ENCODE results near the gene OXLD1.
A peak's percentile ranks its signal among the peaks of the same experiment; 100 is the strongest.
"Not testable (repeated sequence)": the region's sequence is repeated elsewhere in the genome, so short reads cannot be mapped to it uniquely, and the experiment has no call there.

The OXLD1 gene

DNA sequence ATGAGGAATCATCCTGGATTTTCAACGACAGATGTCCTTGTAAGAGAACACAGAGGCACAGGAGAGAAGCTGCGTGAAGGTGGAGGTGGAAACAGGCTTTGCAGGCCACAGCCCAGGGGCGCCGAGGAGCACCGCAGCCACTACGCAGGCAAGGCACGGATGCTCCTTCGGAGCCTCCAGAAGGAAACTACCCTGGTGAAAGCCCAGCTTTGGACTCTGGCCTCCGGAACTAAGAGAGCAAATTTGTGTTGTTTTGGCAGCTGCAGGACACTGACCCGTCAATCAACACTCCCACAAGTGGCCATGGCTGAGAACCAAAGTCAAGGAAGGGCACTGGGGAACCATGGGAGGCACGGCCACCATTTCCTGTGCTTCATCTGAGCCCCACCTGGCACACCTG lies 13.7 kb upstream of the OXLD1 start:
- no peak for TF ChIP-seq Cebpa-rat (IDR thresholded peaks at IDR 0.05)
- H3K36me3 ChIP-seq: peaks cover 2 to 42% (median 21%) of the 10 kb centered on the region in 11 experiments; a peak in 18 of 22 replicates
- no peaks in the 10 kb centered on the region for H3K9me3 ChIP-seq (replicated peaks in 1 of 11)

DNA sequence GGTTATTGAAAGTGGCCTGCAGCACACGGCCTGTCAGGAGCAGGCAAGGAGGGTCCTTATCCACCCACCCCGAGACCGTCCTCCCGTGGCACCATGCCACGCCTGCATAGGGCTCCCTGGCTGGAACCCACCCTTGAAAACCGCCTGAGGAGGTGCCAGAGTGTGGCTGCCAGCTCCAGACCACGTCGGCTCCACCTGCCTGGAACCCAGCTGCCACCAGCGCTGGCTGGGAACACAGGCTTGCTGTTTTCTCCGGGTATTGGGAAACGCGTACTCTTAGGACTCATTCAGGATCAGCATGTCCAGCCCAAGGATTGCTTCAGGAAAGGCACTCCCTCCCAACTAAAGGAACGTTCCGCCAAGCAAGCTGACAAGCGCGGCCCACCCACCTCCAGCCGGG lies 10.5 kb upstream of the OXLD1 start:
- H3K4me3 ChIP-seq: no peak overlapping the region
- peak overlapping the region in 9 of 11 experiments; percentile 20 to 77 (median 35); a peak in 12 of 22 replicates for H3K9ac ChIP-seq
- H3K27ac ChIP-seq: peak overlapping the region in 8 of 11 experiments; percentile 4 to 67 (median 44); a peak in 9 of 22 replicates
- peaks cover 0 to 92% (median 60%) of the 10 kb centered on the region in 11 experiments; a peak in 17 of 22 replicates for H4K20me1 ChIP-seq
- peaks cover 15 to 93% (median 70%) of the 10 kb centered on the region in 10 experiments for H3K4me1 ChIP-seq
- no peaks in the 10 kb centered on the region for H3K27me3 ChIP-seq
- no peak for TF ChIP-seq Cebpa-rat (IDR thresholded peaks at IDR 0.05)
- H3K4me2 ChIP-seq: peak overlapping the region; percentile 54 to 97 (median 67); a peak in 21 of 22 replicates
- H3K9me3 ChIP-seq (replicated peaks in 1 of 11): no peaks in the 10 kb centered on the region
- H3K36me3 ChIP-seq: peaks cover 35 to 69% (median 54%) of the 10 kb centered on the region in 11 experiments

More for the DNA sequence above, 13.7 kb upstream of the OXLD1 start:
- H3K4me1 ChIP-seq: peaks cover 32 to 80% (median 64%) of the 10 kb centered on the region in 10 experiments
- H3K4me2 ChIP-seq: peak overlapping the region in 5 of 11 experiments; percentile 86 to 99 (median 91); a peak in 9 of 22 replicates
- peak overlapping the region in 2 of 11 experiments; percentile 22 to 95; a peak in 2 of 22 replicates for H3K27ac ChIP-seq
- H4K20me1 ChIP-seq: peaks cover 8 to 82% (median 49%) of the 10 kb centered on the region in 11 experiments; a peak in 21 of 22 replicates
- no peaks in the 10 kb centered on the region for H3K27me3 ChIP-seq
- H3K9ac ChIP-seq: peak overlapping the region in 4 of 11 experiments; percentile 3 to 47 (median 22); a peak in 2 of 22 replicates
- H3K4me3 ChIP-seq: no peak overlapping the region

DNA sequence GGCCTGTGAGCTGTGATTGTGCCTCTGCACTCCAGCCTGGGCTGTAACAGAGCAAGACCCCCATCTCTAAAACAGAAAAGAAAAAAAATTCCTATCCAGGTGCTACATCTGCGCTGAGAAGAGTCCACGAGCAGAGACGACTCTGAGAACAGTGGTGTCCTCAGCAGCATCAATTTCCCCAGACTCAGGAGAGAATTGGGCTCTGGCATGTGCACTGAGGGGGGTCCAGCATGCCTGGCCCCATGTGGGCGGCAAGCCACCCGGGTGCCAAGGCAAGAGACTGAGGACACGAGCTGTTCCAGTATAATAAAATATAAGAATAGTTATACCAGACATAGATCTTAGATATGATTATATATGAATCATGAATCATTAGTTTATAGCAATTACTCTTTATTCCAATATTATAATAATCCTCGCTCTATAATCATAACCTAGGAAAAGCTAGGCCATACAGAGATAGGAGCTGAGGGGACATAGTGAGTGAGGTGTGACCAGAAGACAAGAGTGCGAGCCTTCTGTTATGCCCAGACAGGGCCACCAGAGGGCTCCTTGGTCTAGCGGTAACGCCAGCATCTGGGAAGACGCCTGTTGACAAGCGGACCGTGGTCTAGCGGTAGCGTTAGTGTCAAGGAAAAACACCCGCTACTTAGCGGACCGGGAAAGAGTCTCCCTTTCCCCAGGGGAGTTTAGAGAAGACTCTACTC lies 9.3 kb upstream of the OXLD1 start:
- H3K27me3 ChIP-seq; H3K9me3 ChIP-seq (replicated peaks in 1 of 11): not testable (repeated sequence)
- H3K9ac ChIP-seq: peak overlapping the region in 8 of 11 experiments; percentile 31 to 77 (median 58); a peak in 16 of 22 replicates
- peak overlapping the region in 8 of 11 experiments; percentile 10 to 66 (median 36); a peak in 9 of 22 replicates for H3K27ac ChIP-seq
- peaks cover 0 to 92% (median 59%) of the 10 kb centered on the region in 11 experiments; a peak in 17 of 22 replicates for H4K20me1 ChIP-seq
- H3K4me3 ChIP-seq: peak overlapping the region in 3 of 10 experiments; percentile 33 to 51 (median 39); a peak in 5 of 20 replicates
- H3K4me2 ChIP-seq: peak overlapping the region; percentile 54 to 97 (median 67)
- H3K36me3 ChIP-seq: peaks cover 47 to 69% (median 58%) of the 10 kb centered on the region in 11 experiments
- peaks cover 9 to 81% (median 59%) of the 10 kb centered on the region in 10 experiments for H3K4me1 ChIP-seq

DNA sequence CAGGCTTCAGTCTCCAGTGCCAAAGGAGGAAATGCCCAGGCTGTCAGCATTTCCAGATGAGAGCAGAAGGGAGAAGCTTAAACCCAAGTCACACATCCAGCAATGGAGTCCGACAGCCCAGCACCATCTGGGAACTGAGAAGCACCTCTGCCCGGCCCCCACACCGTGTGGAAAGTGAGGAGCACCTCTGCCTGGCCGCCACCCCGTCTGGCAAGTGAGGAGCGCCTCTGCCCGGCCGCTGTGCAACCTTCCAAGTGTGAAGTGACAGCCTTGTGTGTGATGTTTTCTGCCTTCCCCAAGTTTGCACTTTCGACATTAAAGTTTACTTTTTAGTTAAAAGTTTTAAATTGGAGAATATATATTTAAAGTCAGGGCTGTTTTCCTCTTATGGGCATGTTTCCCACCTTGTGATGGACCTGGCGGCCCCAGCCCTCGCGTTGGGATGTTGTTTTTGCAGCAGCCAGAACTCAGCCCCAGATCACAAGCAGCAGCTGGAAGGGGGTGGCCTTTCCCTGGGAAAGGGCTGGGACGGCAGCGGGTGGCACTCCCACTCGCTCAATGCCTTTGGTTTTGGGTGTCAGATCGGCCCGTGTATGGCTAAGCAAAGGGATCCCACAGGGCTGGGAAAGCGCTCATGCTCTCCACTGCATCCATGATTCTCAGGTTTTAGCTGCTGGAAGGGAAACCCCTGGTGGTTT lies 7.3 kb upstream of the OXLD1 start:
- H3K4me2 ChIP-seq: peak overlapping the region in 6 of 11 experiments; percentile 38 to 97 (median 79); a peak in 13 of 22 replicates
- peaks cover 15 to 73% (median 62%) of the 10 kb centered on the region in 10 experiments for H3K4me1 ChIP-seq
- H4K20me1 ChIP-seq: peaks cover 0 to 90% (median 63%) of the 10 kb centered on the region in 11 experiments; a peak in 17 of 22 replicates
- H3K36me3 ChIP-seq: peaks cover 62 to 72% (median 67%) of the 10 kb centered on the region in 11 experiments
- no peaks in the 10 kb centered on the region for H3K9me3 ChIP-seq (replicated peaks in 1 of 11)
- no peaks in the 10 kb centered on the region for H3K27me3 ChIP-seq
- peak overlapping the region in 3 of 11 experiments; percentile 35 to 64 (median 40); a peak in 3 of 22 replicates for H3K27ac ChIP-seq
- H3K9ac ChIP-seq: peak overlapping the region in 10 of 11 experiments; percentile 2 to 77 (median 45); a peak in 12 of 22 replicates
- no peak overlapping the region for H3K4me3 ChIP-seq
- no peak for TF ChIP-seq Cebpa-rat (IDR thresholded peaks at IDR 0.05)

DNA sequence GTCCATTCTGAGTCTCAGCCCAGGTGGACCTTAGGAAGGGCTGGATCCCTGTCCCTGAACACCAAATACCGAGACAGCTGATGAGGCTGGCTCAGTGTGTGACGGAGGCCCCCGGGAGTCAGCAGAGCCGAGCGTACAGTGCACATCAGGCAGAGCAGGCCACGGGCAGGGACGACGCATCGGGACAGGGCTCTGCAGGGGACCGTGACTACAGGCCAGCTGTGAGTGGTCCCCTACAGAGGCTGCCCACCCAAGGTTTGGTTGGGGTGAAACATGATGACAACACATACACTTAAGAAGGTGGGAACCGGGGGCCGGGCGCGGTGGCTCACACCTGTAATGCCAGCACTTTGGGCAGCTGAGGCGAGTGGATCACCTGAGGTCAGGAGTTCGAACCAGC lies 6.5 kb upstream of the OXLD1 start:
- peak overlapping the region in 4 of 11 experiments; percentile 4 to 97 (median 80); a peak in 5 of 22 replicates for H3K4me2 ChIP-seq
- peaks cover 23 to 77% (median 69%) of the 10 kb centered on the region in 10 experiments for H3K4me1 ChIP-seq
- peaks cover 68 to 77% (median 73%) of the 10 kb centered on the region in 11 experiments for H3K36me3 ChIP-seq
- H4K20me1 ChIP-seq: peaks cover 0 to 96% (median 68%) of the 10 kb centered on the region in 11 experiments; a peak in 17 of 22 replicates
- no peak overlapping the region for H3K4me3 ChIP-seq
- peak overlapping the region in 1 of 11 experiments; percentile 35; a peak in 2 of 22 replicates for H3K27ac ChIP-seq
- no peaks in the 10 kb centered on the region for H3K9me3 ChIP-seq (replicated peaks in 1 of 11)
- TF ChIP-seq Cebpa-rat (IDR thresholded peaks at IDR 0.05): no peak
- peak overlapping the region in 10 of 11 experiments; percentile 2 to 77 (median 48); a peak in 11 of 22 replicates for H3K9ac ChIP-seq
- no peaks in the 10 kb centered on the region for H3K27me3 ChIP-seq

DNA sequence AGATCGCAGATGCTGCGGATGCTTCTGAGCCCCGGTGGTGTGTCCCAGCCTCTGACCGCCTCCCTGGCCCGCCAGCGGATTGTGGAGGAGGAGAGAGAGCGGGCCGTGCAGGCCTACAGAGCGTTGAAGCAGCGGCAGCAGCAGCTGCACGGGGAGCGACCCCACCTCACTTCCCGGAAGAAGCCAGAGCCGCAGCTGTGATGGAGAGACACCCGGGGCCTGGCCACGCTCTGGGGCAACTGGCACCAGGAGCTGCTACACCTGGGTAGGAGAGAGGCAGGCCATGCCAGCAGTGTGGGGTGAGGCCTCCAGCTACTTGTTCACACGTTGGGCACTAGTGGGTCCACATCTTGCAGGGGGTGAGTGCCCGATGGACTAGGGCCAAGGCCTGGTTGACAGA lies 6.1 kb upstream of the OXLD1 start:
- H3K27ac ChIP-seq: no peak overlapping the region
- no peaks in the 10 kb centered on the region for H3K9me3 ChIP-seq (replicated peaks in 1 of 11)
- no peak overlapping the region for H3K4me3 ChIP-seq
- peaks cover 0 to 95% (median 68%) of the 10 kb centered on the region in 11 experiments; a peak in 17 of 22 replicates for H4K20me1 ChIP-seq
- H3K9ac ChIP-seq: peak overlapping the region in 8 of 11 experiments; percentile 2 to 77 (median 48); a peak in 9 of 22 replicates
- H3K36me3 ChIP-seq: peaks cover 68 to 80% (median 75%) of the 10 kb centered on the region in 11 experiments
- no peaks in the 10 kb centered on the region for H3K27me3 ChIP-seq
- peaks cover 27 to 77% (median 71%) of the 10 kb centered on the region in 10 experiments for H3K4me1 ChIP-seq
- no peak overlapping the region for H3K4me2 ChIP-seq
- TF ChIP-seq Cebpa-rat (IDR thresholded peaks at IDR 0.05): no peak

DNA sequence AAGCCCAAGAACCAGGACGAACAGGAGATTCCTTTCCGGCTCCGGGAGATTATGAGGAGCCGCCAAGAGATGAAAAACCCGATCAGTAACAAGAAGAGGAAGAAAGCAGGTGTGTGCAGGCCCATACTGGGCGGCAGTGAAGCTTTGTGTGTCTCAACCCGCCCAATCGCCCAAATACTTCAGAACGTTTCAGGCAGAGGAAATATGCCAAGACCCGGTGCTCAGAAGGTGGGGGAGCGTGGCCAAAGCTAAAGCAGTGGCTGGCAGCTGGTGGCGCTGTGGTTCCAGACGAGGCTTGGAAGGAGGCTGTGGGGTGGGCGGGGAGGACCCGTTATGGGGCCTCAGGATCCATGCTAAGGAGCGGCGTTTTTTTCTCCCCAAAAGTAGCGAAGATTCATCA lies 1.3 kb upstream of the OXLD1 start:
- no peaks in the 10 kb centered on the region for H3K9me3 ChIP-seq (replicated peaks in 1 of 11)
- peaks cover 35 to 59% (median 52%) of the 10 kb centered on the region in 10 experiments for H3K4me1 ChIP-seq
- H3K27ac ChIP-seq: peak overlapping the region in 9 of 11 experiments; percentile 93 to 99 (median 95); a peak in 12 of 22 replicates
- no peak for TF ChIP-seq Cebpa-rat (IDR thresholded peaks at IDR 0.05)
- peak overlapping the region; percentile 85 to 98 (median 94) for H3K4me2 ChIP-seq
- H3K4me3 ChIP-seq: peak overlapping the region; percentile 84 to 100 (median 98)
- H3K36me3 ChIP-seq: peaks cover 55 to 69% (median 65%) of the 10 kb centered on the region in 11 experiments
- no peaks in the 10 kb centered on the region for H3K27me3 ChIP-seq
- H3K9ac ChIP-seq: peak overlapping the region; percentile 91 to 99 (median 95); a peak in 19 of 22 replicates
- H4K20me1 ChIP-seq: peaks cover 0 to 50% (median 35%) of the 10 kb centered on the region in 11 experiments; a peak in 16 of 22 replicates

DNA sequence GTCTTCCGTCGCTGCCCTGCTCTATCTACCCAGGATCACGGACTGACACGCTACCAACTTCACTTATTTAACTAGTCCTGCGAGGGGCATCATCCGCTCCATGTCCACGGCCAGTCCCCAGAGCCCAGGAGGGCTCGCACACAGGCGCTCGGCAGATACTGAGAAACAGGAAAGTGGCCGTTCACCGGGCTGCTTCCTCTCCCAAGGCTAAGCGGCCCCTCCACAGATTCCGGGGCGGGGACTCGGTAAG lies 388 bp downstream of the OXLD1 start:
- peaks cover 0 to 33% (median 17%) of the 10 kb centered on the region in 11 experiments; a peak in 13 of 22 replicates for H4K20me1 ChIP-seq
- peaks cover 35 to 53% (median 49%) of the 10 kb centered on the region in 10 experiments for H3K4me1 ChIP-seq
- no peaks in the 10 kb centered on the region for H3K27me3 ChIP-seq
- peak overlapping the region; percentile 81 to 99 (median 95) for H3K27ac ChIP-seq
- TF ChIP-seq Cebpa-rat (IDR thresholded peaks at IDR 0.05): no peak
- H3K9me3 ChIP-seq (replicated peaks in 1 of 11): no peaks in the 10 kb centered on the region
- peak overlapping the region; percentile 91 to 99 (median 95) for H3K9ac ChIP-seq
- H3K36me3 ChIP-seq: peaks cover 38 to 52% (median 47%) of the 10 kb centered on the region in 11 experiments
- H3K4me3 ChIP-seq: peak overlapping the region; percentile 84 to 100 (median 98)
- peak overlapping the region; percentile 88 to 99 (median 97) for H3K4me2 ChIP-seq
